ENCODE data around the gene FHIT. TPM values are rescaled to one million over a fixed set of nuclear protein-coding genes. Genes with fewer than 3 reads are reported as not detected.

The FHIT gene
- polyA plus RNA-seq, 1 of the 3 experiments (the other 2 are of a cell fraction): 0.41 TPM

- H2AFZ ChIP-seq (ENCODE audit: low read depth): no peak overlapping the region
- H3K9ac ChIP-seq: no peak overlapping the region
- CTCF ChIA-PET: no interaction called here
- H3K36me3 ChIP-seq (replicated peaks in 1 of 2; ENCODE audit: control insufficient read depth in 1 of 2, insufficient read depth in 2 of 2, low read length in 1 of 2): no peaks in the 10 kb centered on the region
- DNase-seq: no peak
- H3K9me3 ChIP-seq: no peaks in the 10 kb centered on the region
- no peaks in the 10 kb centered on the region for H3K79me2 ChIP-seq (ENCODE audit: insufficient read depth)
- no peaks in the 10 kb centered on the region for H3K9me2 ChIP-seq
- H3K27me3 ChIP-seq (ENCODE audit: insufficient read depth): no peaks in the 10 kb centered on the region
- no peak overlapping the region for H3K4me3 ChIP-seq (ENCODE audit: low read depth in 2 of 2, low read length in 1 of 2)
- POLR2A ChIA-PET: no interaction called here
- H4K20me1 ChIP-seq (ENCODE audit: insufficient read depth): no peaks in the 10 kb centered on the region
- H3K27ac ChIP-seq (ENCODE audit: low read depth in 2 of 2, low read length in 1 of 2): no peak overlapping the region
- no peaks in the 10 kb centered on the region for H3F3A ChIP-seq (replicated peaks; ENCODE audit: insufficient read depth)
- no peak overlapping the region for H3K4me2 ChIP-seq
- no peaks in the 10 kb centered on the region; a peak in 1 of 4 replicates for H3K4me1 ChIP-seq (ENCODE audit: control insufficient read depth in 1 of 2, insufficient read depth in 2 of 2, low read depth in 1 of 2, low read length in 1 of 2)
- TF ChIP-seq MAX (IDR thresholded peaks at IDR 0.05; ENCODE audit: low read depth): no peak
- TF ChIP-seq FOXM1 (IDR thresholded peaks at IDR 0.05; ENCODE audit: low read depth): no peak
- no peak for TF ChIP-seq YY1 (IDR thresholded peaks at IDR 0.05; ENCODE audit: low read depth)
- no peak for TF ChIP-seq SIN3A (IDR thresholded peaks at IDR 0.05; ENCODE audit: borderline replicate concordance, low read depth, low read length)
- TF ChIP-seq ELF1 (IDR thresholded peaks at IDR 0.05): no peak
- TF ChIP-seq MXI1 (IDR thresholded peaks at IDR 0.05; ENCODE audit: low read depth, low read length): no peak
- no peak for TF ChIP-seq CHD2 (IDR thresholded peaks at IDR 0.05; ENCODE audit: low read length, partially characterized antibody)
- no peak for TF ChIP-seq FOSL2 (IDR thresholded peaks at IDR 0.05; ENCODE audit: borderline replicate concordance, low read depth)
- TF ChIP-seq GATA2 (CRISPR knock-in tag; IDR thresholded peaks at IDR 0.05): no peak
- TF ChIP-seq IRF3 (IDR thresholded peaks at IDR 0.05; ENCODE audit: low read depth, low read length): no peak
- no peak for TF ChIP-seq TEAD4 (IDR thresholded peaks at IDR 0.05; ENCODE audit: borderline replicate concordance, insufficient read depth)
- TF ChIP-seq JUND (IDR thresholded peaks at IDR 0.05): no peak
- no peak for TF ChIP-seq CTCF (IDR thresholded peaks at IDR 0.05)
- no peak for TF ChIP-seq REST (IDR thresholded peaks at IDR 0.05; ENCODE audit: low read depth, low read length)
Observed at GRCh38 chr3:60697132-60697531, 554.1 kb downstream of the FHIT start.
